IPS-11a (cell line): ENCODE measurements around the gene SPDEF.

ENCODE experiments used
- H3K4me3 ChIP-seq: one replicate; pipeline ENCODE4 v1.5.1; 2013; ENCODE audit warnings: low read depth, low read length, control low read depth

SPDEF gene

DNA sequence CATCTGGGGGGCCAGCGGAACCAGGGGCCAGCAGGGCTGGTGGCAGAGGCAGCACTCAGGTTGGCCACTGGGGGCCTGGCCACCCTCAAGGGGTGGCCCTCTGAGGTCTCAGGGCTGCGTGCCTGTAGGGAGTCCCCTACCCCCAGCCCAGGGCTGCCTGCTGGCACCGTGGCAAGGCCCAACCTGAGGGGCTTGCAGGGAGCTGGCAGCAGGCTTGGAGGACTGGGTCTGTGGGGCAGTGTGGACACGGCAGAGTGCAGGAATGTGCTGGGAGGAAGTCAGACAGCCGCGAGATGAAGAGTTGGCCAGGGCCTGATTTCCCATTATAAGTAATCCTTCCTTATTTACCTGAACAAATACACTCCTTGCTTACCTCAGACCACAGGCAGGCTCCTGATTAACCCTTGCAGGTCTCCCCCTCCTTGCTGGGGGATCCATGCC, at the start of gene SPDEF:
TSS of gene SPDEF (minus strand) at position 299 of the 441 bp plus-strand sequence. CDS start 11,874 bp downstream, outside the sequence.
- H3K4me3 ChIP-seq, result no peak within 1 kb of the TSS

DNA sequence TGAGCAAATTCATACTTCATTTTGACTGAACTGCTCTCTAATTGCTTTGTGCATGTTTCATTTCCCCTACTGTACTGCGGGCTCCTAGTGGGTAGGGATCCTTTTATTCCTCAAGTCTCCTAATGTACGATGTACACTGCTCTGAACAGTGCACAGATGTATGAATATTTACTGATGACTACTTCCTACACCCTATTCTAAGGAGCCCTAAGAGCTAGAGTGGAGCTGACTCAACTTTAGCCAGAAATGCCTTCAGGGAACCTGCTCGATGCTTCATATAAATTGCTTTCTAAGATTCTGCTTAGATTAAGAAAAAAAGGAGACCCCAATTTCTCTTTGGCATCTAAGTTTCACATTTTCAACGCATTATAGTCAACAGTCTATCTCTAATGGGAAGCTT, 47.6 kb upstream of the SPDEF start:
- H3K4me3 ChIP-seq, result no peak overlapping the region

DNA sequence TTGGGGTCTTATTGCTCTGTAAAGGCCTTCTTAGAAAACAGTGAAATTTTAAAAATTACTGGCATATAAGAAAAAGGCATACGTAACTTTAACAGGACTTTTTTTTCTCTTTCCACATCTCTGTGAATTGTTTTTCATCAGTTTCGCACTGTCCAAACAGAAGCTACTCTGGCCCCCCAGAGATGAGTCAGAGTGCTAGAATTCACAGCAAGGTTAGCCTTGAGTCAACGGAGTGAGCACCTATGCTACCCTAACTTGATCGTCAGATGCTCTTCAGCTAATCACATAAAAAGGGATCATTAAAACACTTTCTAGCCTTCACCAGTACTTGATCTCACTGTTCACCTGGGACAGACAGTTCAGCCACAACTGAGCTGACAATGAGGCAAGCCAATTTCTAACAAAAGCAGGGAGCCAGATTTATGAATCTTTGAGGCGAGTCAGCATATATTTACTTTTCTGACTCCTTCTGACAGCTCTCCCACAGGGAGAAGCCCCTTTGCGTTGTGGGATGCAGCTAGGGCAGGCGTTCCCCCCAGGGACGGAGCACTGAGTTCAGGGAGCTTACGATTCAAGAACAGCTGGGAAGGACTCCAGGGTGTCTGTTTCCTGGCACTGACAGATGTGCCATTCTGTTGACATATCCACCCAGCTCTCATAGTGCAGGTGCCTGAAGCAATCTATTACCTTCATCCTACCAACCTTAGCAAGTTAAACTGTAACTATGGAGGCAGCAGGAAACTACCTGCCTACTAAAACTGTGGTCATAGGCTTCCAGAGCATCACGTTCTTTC, 46.4 kb upstream of the SPDEF start:
- H3K4me3 ChIP-seq, result no peak overlapping the region

DNA sequence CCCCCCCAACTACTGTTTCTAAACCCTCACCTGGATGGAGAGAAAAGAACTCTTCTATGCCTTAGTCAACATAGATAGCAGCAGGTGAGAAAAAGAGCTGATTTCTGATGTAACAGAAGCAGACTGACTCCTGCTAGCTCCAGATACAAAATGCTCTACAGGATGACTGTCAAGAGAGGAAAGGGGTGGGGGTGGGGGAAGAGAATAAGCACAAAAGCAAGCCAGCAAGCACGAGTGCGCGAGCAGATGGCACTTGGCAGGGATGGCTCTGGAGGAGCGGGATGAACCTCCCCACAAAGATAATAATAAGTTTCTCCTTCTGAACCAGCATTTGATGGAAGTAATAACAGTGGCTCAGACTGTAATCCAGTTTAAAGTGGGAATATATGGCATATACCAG, 45.6 kb upstream of the SPDEF start:
- H3K4me3 ChIP-seq, result no peak overlapping the region

DNA sequence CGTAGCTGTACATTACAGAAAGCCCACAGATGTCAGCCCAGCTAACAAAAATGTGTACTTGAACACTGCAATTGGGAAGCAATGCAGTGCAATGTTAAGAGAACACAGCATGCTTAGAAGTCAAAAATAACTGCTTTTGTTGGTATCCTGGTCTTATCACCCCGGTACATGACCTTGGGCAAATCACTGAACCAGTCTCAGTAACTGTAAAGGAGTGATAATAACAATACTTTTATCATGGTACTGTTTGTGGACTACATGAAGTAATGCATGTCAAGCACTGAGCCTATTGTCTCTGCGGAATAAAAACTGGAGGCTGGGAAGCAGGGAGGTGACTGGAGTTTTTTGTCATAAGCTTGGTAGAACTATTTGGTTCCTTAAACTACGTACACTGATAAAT, 44.7 kb upstream of the SPDEF start:
- H3K4me3 ChIP-seq, result no peak overlapping the region

DNA sequence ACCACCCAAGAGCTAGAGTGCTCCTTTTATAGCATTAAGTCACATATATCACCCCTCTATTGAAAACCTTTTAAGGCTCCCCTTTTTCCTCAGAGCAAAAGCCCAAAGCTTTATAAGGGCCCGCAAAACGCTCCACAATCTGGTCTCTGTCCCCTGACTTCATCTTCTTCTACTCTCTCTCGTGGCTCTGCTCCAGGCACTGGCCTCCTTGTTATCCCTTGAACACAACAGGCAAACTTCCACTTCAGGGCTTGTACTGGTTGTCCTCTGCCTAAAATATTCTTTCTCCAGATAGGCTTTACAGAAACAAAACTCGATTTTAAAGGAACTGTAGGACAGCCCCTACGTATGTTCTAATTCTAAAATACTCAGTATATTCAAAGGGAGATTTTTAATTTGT, 44.0 kb upstream of the SPDEF start:
- H3K4me3 ChIP-seq, result no peak overlapping the region

DNA sequence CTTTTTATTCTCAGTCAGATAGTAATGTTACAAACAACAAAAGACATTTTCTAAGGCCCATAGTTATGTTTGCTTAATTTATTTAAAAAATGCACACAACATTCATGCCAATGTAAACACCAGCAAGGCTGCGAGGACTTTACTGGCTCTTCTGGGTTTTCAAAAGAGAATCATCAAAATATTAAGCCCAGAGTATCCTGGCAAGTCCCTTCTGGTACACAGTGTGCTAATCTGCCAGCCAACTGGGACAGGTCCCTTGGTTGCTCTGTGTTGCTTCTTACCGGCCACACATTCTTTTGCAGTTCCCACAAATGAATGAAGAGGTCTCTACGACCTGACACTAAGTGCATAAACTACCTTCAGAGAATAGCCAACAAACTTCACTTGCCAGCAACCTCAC, 42.6 kb upstream of the SPDEF start:
- H3K4me3 ChIP-seq, result no peak overlapping the region

DNA sequence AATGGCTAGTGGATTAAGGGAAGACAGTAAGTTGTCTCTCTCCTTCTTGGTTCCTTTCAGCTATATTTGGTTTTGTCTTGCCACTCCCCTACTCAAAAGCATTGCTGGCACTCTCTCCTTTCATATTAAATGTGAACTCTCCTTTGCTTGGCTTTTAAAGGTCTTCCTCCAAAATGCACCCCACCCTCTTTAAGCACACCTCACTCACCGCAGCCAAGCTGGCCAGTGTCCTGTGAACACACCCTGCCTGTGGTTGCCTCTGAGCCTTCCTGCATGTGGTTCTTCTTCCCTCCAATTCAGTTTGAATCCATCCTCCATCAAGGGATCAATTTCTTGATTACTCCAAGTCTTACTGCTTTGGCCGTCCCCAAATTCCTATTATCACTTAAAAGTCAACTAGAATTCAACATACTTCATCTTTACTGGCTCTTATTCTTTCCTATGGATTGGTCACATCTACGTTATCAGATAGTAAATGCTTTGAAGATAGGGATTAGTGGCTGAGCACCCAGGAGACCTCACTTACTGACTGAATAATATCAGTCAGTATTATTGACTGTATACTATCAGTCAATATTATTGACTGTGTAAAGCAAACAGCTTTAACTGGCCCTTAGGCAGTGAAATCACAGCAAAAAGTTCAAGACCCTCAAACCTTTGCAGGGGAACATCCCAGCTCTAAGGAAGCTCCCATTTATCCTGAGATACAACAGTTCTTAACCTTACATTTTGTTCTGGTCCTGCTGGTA, 41.6 kb upstream of the SPDEF start:
- no peak overlapping the region for H3K4me3 ChIP-seq

DNA sequence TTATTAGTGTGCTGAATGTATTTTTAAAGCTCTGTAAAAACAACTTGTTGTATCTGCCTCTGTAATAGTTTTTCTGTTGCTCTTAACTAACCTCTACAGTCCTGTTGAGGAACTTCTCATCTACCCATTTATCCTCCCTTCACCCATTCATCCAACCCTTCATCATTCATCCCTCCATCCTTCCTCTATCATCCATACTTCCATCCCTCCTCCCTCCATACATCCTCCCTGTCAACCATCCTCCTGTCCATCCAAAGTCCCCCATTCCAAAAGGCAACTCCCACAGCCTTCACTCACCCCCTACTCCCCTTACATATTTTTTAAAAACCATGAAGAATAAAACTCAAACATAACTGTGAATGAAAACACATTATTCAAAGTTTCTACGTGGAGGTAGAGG, 40.7 kb upstream of the SPDEF start:
- no peak overlapping the region for H3K4me3 ChIP-seq

DNA sequence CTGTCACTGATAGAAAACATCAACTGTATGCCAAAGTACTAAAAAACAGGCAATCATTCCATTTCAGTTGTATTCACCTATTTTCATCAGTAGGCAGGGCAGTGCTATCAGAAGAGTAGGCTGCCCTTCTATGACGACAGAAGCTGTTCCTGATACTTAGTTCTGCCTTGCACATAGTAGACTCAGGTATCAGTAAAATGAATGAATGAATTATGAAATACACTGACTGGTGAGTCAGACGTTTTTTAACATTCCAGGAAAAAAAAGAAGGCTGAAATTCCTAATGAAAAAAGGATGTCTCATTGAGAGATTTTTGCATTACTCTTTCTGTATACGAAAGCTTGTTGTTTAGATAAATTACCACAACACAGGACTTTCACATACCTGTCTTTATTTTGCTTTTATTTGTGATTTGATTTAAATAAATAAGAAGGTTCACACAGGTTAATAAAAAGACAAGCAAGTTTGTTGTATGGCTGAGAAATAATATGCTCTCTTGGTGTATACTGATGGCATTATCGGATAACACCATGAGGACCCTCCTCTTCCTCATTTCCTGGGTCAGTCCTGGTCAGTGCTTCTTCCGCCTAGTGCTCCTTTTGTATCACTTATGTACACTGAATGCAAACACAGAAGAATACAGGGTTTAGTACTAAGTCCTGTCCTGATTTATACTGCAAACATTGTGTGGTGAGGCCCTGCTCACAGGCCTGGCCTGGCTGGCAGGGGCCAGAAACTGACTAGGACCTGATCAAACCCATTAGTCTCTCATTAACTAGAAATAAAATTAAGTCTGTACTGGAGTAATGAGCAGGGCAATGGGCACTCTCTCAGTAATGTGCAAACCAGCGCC, 39.4 kb upstream of the SPDEF start:
- no peak overlapping the region for H3K4me3 ChIP-seq

DNA sequence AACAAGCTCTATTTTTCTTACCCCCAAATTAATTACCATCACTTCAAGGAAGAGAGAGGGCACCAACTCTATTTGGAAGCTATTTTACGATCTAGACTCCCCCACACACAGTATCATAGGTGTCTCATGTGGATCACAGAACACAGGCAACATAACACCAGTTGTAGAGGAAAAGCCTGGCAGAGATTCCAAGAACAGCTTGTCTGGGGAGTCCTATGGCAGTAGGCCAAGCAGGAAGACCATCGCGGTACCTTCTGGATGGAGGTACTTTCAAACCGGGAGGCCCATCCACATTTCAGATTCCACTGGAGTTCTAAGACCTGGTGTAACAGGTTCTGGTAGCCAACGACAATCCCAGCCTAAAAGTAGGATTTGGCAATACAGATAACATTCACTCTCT, 37.6 kb upstream of the SPDEF start:
- no peak overlapping the region for H3K4me3 ChIP-seq

DNA sequence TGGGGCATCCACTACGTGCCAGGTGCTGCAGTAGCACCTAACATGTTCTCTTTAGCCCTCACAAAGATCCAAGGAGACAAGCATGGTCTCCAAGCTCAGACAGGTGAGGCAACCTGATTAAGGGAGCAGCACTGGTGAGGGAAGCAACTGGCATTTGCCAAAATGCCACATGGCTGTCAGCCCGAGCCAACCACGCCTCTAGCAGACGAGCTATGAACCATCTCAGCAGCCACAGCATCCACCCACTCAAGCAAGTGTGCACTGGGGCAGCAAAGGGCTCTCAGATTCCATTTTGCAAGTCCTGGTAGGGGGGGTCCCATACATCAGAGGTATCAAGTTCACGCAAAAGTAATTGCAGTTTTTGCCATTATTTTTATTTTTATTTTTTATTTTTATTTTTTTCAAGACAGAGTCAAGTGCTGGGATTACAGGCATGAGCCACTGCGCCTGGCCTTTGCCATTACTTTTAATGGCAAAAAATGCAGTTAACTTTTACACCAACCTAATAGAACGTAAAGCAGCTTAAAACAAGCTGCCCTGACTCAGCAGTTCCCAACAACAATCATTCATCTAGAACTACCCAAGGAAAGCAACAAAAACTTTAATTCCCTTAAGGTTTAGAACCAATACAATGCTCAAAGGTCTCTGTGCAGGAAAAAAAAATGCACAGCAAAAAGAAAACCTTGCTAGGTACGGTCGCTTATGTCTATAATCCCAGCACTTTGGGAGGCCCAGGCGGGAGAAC, 36.3 kb upstream of the SPDEF start:
- no peak overlapping the region for H3K4me3 ChIP-seq

DNA sequence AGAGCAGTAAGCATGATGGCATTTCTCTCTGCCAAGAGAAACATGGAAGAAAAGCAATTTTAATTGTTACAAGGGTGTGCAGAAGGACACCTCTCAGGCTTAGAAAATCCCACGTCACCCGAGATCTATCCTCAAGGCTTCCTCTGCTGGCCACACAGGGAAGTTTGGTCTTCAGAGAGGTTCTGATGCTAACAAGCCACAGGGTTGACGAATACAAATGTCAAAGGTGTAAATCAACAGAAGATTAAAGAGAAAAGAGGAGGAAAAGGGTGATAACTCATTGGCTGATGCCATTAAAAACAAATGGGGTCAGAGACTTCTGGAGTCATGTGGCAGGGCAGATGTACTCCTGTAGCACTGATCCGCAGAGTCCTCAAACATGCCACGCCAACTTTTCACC, 33.6 kb upstream of the SPDEF start:
- H3K4me3 ChIP-seq, result no peak overlapping the region

DNA sequence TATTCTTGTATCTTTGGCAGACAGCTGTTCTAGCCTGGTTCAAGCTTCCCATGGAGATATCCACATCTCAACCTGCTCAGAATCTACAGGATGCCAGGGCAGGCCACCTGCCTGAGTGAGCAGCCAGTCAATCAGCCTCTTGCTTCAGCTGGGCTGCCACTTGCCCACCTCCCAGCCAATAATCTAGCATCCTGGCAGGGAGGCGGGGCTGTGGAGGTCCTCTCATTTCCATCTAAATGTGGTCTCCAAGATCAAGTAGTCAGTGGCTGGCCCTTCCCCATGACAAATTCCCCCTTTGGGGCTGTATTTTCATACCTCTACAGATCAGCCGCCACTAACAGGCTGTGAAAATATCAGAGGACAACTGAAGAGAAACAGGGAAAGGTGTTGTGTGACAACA, 33.0 kb upstream of the SPDEF start:
- no peak overlapping the region for H3K4me3 ChIP-seq

DNA sequence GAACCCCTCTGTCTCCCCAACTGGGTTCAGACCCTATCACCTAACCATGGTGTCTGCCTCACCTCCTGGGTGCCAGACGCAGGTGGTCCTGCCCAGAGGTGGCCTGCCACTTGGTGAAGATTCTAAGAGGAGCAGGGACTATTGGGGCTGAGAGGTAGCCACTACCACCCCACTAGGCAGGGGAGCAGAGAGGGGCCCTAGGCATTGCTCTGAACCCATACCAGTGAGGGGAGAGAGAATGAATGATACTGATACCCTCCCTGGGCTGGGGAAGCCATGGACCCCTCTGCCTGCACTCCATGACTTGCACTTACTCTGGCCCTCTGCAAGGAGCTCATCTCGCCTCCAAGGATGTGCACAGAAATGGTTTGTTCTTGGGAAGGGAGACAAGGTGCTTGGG, 31.7 kb upstream of the SPDEF start:
- no peak overlapping the region for H3K4me3 ChIP-seq

DNA sequence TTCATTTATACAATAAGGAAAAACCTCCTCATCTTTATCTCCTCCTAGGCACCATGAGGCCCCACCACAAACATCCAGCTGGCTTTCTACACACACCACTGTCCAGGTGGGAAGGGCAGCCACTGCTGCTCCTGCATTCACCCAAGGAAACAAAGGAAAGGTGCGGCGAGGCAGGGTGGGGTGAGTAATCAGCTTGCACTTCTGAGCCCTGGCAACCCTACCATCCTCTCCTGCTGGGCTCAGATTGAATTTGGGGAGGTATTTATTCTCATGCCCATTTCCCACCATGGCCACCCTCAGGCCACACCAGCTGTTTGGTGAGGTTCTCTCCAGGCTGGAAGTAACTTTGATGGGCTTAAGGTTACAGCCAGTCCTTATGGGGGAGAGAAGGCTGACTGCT, 31.2 kb upstream of the SPDEF start:
- no peak overlapping the region for H3K4me3 ChIP-seq

DNA sequence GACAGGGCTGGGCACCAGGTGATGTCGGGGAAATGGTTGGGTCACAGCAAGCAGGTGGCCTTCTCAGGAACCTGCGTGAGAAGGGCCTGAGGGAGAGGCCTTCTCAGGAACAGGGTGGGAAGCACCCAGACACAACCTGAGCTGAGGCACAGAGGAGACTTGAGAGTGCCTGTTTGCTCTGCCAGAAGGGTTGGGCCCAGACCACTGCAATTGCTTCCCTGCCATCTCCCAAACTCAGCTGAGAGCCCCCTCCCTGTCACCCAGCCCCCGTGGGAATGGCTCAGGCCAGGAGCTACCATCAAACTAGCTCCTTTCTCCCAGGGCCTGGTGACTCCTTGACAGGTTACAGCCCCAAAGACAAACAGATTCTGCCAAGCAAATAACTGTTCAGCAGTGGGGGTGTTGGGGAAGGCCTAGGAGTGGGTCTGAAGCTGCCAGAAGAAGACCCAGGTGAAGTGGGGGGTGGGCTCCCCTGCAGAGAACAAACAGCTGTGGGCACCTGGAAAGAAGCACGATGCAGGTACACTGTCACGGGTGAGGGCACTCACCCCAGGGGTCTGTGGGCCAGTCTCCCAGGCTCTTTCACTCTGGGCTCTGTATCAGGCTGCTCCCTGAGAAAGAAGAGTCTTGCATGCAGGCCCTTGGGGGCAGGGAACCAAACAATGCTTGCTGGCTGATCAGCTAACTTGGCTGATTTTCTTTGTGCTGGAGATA, 30.4 kb upstream of the SPDEF start:
- no peak overlapping the region for H3K4me3 ChIP-seq

DNA sequence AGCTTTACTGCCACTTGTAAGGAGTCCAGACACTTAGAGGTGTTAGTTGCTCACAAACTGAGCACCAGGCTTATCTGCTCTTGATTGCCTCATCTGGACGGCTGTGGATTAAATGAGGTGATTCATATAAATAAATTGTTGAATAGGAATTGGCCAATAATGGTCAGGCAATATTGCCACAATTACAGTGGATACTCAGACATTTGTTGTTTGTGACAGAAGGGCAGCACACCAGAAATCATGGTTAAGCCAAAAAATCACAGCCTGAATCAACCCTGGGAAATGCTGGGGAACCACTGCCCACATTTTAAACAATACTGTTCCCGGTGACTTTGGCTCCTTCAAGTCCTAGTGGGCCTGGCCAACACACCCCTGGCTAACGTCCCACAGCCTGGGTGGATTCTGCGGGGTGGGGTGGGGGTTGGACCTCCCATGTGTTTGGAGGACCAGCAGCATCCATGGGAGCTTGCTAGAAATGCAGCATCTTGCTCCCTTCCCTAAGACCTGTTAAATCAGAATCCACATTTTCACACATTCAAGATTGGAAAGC, 29.5 kb upstream of the SPDEF start:
- no peak overlapping the region for H3K4me3 ChIP-seq

DNA sequence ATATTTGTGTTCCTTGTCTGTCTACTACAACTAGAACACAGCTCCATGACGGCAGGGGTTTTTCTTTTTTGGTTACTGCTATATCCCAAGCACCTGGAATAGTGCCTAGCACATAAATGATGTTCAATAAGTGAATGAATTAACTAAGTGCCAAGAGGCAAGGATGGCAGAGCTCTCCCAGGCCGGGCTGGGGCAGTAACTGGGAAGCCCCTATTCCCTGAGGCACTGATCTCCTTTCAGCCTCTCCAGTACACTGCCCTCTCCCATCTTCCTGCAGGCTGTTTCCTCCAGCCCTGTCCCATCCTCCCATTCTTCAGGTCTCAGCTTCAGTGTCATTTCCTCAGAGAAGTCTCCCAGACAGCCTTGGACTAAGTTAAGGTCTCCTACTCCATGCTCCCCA, 29.0 kb upstream of the SPDEF start:
- H3K4me3 ChIP-seq, result no peak overlapping the region

DNA sequence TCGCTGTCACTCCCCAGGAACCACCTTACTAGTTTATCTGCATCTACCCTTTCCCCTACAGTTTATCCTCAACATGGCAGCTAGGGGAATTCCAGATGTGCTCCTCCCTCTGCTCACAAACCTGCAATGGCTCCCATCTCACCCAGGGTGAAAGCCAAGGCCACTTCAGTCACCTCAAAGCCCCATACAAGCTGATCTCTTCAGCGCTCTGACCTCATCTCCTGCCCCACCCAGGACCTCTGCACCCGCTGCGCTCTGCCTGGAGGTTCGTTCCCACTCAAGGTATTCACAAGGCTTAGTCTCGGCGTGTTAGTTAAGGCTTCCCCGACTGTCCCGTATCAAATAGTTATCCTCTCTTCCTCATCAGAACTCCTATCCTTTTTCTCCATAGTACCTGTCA, 28.6 kb upstream of the SPDEF start:
- H3K4me3 ChIP-seq, result no peak overlapping the region
